Heart left ventricle (tissue), 13 donors: ENCODE results near the gene RAX2.
A peak's percentile ranks its signal among the peaks of the same experiment; 100 is the strongest.

Experiments
- CTCF ChIP-seq, 12 donors: fragments of 200-600 bp; sonication (generic) in 4 of 12; IDR thresholded peaks; one replicate each; pipeline versions ENCODE4 v1.5.0 to v1.8.0; 2018 to 2022; ENCODE audit warnings: antibody characterized with exemption in 12 of 12, mild to moderate bottlenecking in 5 of 12
- POLR2A ChIP-seq, 2 donors: fragments of 450-650 bp; IDR thresholded peaks; one replicate each; pipeline ENCODE4 v1.6.1; 2017; ENCODE audit warnings: antibody characterized with exemption in 2 of 2, mild to moderate bottlenecking in 2 of 2, moderate library complexity in 2 of 2
- donor health status: ischemic (EF 13 %, LVEDD 7.1; RV severe dilation, severe dysfunction).
- donor health status: DM: no; HTN: yes; CAD: no.
- donor health status: DM: no; HTN: no; CAD: no.
- donor health status: ischemic (EF 25% LVEDD 6.9; RV normal size, moderate dysfunction).
- donor health status: ischemic (EF 25% LVEDD 5.7; RV mildly dilated, moderate dysfunction).
- donor health status: ischemic (EF 35%, LVEDD 5.7; RV mildly dilated, moderate dysfunction).
- donor health status: nonischemic (EF 11% LVEDD 7.7; RV severe dilation, severe dysfunction).
- donor health status: DM: yes; HTN: yes; CAD: no.
- donor health status: PGD.
- donor health status: ischemic (EF 29% LVEDD 5.4; RV normal size, mild dysfunction).
- donor health status: nonischemic (EF 23%, LVEDD 6.1; RV moderate dilation, normal function).

GRCh38 chr19:3762501-3763459, 9.2 kb downstream of the RAX2 start, which contains the start of gene MRPL54:
- TF ChIP-seq CTCF (IDR thresholded peaks at IDR 0.05) (no peak), POLR2A (IDR thresholded peaks at IDR 0.05) (peak in 1 of 2 donors; percentile 54)
